Calu3 (cell line): ENCODE results near the gene OXSR1. TPM values are rescaled to one million over a fixed set of nuclear protein-coding genes. Genes with fewer than 3 reads are reported as not detected.
A peak's percentile ranks its signal among the peaks of the same experiment; 100 is the strongest.

ENCODE experiments used
- BruUV-seq: library from RNA; stranded (reverse); fragments of 400-500 nt; replicated peaks from 2 replicates; lab custom pipeline; 2021; lab: Mats Ljungman, UMichigan
- CTCF ChIA-PET: fragments of 300-600 bp; sonication (Branson Sonifier 250); formaldehyde crosslinking; loops from one replicate; lab custom pipeline; 2022; ENCODE audit warnings: antibody characterized with exemption; lab: Charles Lee
- DNase-seq: peaks from one replicate; pipeline ENCODE4 v3.0.0; 2022
- H3K27ac Mint-ChIP-seq: one replicate; pipeline ENCODE4 v1.8.0; 2022; ENCODE audit warnings: mixed read lengths; ENCODE audit not compliant: unreplicated experiment
- H3K27me3 Mint-ChIP-seq: one replicate; pipeline ENCODE4 v1.8.0; 2022; ENCODE audit warnings: mixed read lengths; ENCODE audit not compliant: unreplicated experiment
- H3K36me3 Mint-ChIP-seq: one replicate; pipeline ENCODE4 v1.8.0; 2022; ENCODE audit warnings: mild to moderate bottlenecking, moderate library complexity, mixed read lengths; ENCODE audit not compliant: insufficient read depth, unreplicated experiment
- H3K4me1 Mint-ChIP-seq: one replicate; pipeline ENCODE4 v1.8.0; 2022; ENCODE audit warnings: mild to moderate bottlenecking, low read depth, mixed read lengths; ENCODE audit not compliant: unreplicated experiment
- H3K4me3 Mint-ChIP-seq: one replicate; pipeline ENCODE4 v1.8.0; 2022; ENCODE audit warnings: mild to moderate bottlenecking, low read depth, moderate library complexity, mixed read lengths; ENCODE audit not compliant: unreplicated experiment
- H3K9me3 Mint-ChIP-seq: one replicate; pipeline ENCODE4 v1.8.0; 2022; ENCODE audit warnings: low read depth, mixed read lengths; ENCODE audit not compliant: unreplicated experiment
- intact Hi-C: fragments of 100-400 bp; cut with micrococcal nuclease; formaldehyde crosslinking; loops from one replicate; pipeline ENCODE4 v1.10.0; 2022; ENCODE audit not compliant: unreplicated experiment
- total RNA-seq: library from RNA; stranded (reverse); gene quantifications from 2 replicates; pipeline ENCODE4 v1.2.3, GENCODE V29; 2022
- TF ChIP-seq, protein P1 (sequence below): fragments of 200-600 bp; IDR thresholded peaks from one replicate; pipeline ENCODE4 v1.8.0; 2022; ENCODE audit warnings: antibody characterized with exemption; ENCODE audit not compliant: unreplicated experiment

OXSR1 gene
- total RNA-seq, 1 experiment from 2014 or later, result 50.4 TPM

DNA sequence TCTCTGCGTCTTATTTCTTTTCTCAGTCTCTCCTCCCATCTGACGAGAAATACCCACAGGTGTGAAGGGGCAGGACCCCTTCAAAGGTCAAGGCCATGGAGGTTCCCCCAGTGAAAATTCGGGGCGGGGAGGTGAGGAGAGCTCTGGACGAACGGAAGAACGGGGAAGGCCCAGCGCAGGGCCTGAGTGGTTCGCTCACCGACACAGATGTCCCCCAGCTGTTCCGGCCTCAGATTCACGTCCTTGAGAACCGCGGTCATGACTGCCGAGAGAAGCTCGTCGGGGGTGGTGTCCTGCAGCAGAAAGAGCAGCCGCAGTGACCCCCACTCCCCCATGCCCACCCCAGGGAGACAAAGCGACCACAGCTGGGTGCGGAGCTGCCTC is 29.0 kb upstream of the OXSR1 start:
- Mint-ChIP-seq H3K4me1 (peaks cover 66% of the 10 kb centered on the region), H3K9me3 (no peaks in the 10 kb centered on the region), H3K27ac (peak overlapping the region; percentile 84), H3K4me3 (peak overlapping the region; percentile 85), H3K27me3 (no peaks in the 10 kb centered on the region), H3K36me3 (peaks cover 57% of the 10 kb centered on the region)
- no peak for DNase-seq
- CTCF ChIA-PET, result interaction anchor here (1.1 to 4.2 kb wide), 4 partner anchors 21 to 211 kb away, joined by 3 to 24 read pairs (median 4); partner anchors contain the start of genes OXSR1 and XYLB
- TSS peak; percentile 58 for BruUV-seq
- TF ChIP-seq, protein P1, sequence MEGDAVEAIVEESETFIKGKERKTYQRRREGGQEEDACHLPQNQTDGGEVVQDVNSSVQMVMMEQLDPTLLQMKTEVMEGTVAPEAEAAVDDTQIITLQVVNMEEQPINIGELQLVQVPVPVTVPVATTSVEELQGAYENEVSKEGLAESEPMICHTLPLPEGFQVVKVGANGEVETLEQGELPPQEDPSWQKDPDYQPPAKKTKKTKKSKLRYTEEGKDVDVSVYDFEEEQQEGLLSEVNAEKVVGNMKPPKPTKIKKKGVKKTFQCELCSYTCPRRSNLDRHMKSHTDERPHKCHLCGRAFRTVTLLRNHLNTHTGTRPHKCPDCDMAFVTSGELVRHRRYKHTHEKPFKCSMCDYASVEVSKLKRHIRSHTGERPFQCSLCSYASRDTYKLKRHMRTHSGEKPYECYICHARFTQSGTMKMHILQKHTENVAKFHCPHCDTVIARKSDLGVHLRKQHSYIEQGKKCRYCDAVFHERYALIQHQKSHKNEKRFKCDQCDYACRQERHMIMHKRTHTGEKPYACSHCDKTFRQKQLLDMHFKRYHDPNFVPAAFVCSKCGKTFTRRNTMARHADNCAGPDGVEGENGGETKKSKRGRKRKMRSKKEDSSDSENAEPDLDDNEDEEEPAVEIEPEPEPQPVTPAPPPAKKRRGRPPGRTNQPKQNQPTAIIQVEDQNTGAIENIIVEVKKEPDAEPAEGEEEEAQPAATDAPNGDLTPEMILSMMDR, result no peak
- intact Hi-C loops, result no loop called here

DNA sequence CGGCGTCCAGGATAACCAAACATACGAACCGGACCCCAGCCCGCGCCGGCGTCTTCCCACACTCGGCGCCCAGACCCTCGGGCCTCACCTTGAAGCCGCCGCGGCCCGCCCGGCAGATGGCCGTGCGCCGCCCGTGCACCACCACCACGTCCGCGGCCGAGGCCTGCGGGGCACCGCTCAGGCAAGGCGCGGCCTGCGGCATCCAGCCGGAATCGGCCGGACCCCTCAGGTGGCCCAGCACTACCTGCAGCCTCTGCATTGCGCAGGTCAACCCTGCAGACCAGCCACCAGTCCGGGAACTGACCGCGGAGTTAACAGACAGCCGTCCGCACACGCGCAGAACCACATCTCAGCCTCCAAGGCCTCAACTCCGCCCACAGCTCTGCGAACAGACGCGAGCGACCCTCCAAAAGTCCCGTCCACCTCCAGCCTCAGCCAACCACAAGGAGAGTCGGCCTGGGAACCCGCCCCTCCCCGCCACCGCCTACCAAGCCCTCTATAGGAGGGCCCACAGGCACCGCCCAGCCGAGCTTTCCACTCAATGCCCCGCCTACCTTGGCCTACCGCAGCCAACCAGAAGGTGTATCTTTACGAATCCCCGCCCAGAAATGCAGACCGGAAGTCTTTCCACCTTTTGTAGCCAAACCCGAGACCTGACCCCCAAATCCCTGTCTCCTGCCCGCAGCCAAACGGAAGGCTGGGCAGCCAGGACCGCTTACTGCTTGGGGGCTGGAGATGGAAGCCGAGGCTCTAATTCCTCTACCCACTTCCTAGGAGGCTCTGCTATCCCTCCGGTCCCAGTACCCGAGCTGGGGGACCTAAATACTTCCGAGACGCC is 28.3 kb upstream of the OXSR1 start, which contains the start of gene ACAA1:
Gene ACAA1 (minus strand): TSS at position 351 of the 838 bp plus-strand sequence. CDS start 92 bp downstream, at position 259.
- Mint-ChIP-seq H3K4me1 (peaks cover 72% of the 10 kb centered on the region), H3K27me3 (no peaks in the 10 kb centered on the region), H3K9me3 (no peaks in the 10 kb centered on the region), H3K27ac (peak within 1 kb of the TSS; percentile 92), H3K36me3 (peaks cover 55% of the 10 kb centered on the region), H3K4me3 (peak within 1 kb of the TSS; percentile 85)
- TF ChIP-seq, protein P1, result no peak
- BruUV-seq, result no TSS peak
- intact Hi-C loops, result loop anchor here (1.0 kb wide), 1 partner anchor 28 kb away; the partner anchor contains the start of gene OXSR1
- DNase-seq, result peak; percentile 98
- CTCF ChIA-PET, result interaction anchor here (1.1 to 4.2 kb wide), 4 partner anchors 21 to 210 kb away, joined by 3 to 24 read pairs (median 4); partner anchors contain the start of genes OXSR1 and XYLB

DNA sequence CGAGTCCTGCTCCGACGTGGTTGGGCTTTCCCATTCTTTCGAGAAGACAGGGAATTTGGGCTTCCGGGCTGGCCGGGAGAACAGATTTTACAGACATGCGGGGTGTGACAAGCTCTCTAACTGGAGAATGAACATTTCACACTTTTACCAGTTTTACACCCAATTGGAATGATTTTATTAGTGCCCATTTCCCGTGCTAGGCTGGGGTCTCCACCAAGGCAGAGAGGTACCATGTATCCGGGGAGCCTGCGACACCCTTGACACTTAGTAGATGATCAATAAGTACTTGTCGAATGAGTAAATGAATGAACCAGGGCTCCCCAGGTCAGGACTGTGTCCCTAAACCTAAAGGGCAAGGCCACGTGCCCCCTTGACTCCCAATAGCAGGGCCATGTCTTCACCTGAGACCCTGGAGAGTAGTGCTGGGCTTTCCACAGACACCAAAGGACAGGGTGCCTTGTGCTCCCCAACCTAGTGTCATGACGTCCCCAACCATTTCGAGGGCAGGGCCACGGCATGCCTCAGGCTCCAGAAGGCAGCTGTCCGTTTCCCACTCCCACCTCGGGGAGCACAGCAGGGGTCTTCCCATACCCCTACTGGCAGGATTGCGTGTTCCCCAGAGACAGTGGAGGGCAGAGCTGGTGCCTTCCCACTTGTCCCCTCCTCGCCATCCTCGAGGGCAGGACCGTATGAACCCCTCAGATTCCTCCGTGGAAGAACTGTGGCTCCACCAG is 27.6 kb upstream of the OXSR1 start:
- Mint-ChIP-seq H3K4me3 (peak overlapping the region; percentile 85), H3K27ac (peak overlapping the region; percentile 92), H3K9me3 (no peaks in the 10 kb centered on the region), H3K36me3 (peaks cover 53% of the 10 kb centered on the region), H3K27me3 (no peaks in the 10 kb centered on the region), H3K4me1 (peaks cover 69% of the 10 kb centered on the region)
- TSS peak; percentile 56 for BruUV-seq
- CTCF ChIA-PET, result interaction anchor here (0.7 to 4.2 kb wide), 6 partner anchors 20 to 209 kb away, joined by 3 to 24 read pairs (median 4); partner anchors contain the start of genes OXSR1 and XYLB
- no peak for DNase-seq
- TF ChIP-seq, protein P1, result no peak
- intact Hi-C loops, result loop anchor here (1.0 kb wide), 1 partner anchor 28 kb away; the partner anchor contains the start of gene OXSR1
